HAP-1 (cell line): ENCODE measurements around the gene MAGEB17.

Experiments used
- DNase-seq, 2 experiments: peaks; one replicate each; pipeline ENCODE4 v3.0.0-alpha.2; 2016 to 2020; ENCODE audit warnings: low spot score in 2 of 2
- H3K27me3 ChIP-seq: fragments of 250-450 bp; sonication (Bioruptor Pico); 2 replicates; pipeline ENCODE4 v1.5.1; 2020; ENCODE audit warnings: low read depth, mild to moderate bottlenecking, moderate library complexity
- H3K36me3 ChIP-seq: fragments of 250-450 bp; sonication (Bioruptor Pico); replicated peaks from 2 replicates; pipeline ENCODE4 v1.5.1; 2020; ENCODE audit warnings: mild to moderate bottlenecking
- H3K4me1 ChIP-seq: fragments of 250-450 bp; sonication (Bioruptor Pico); 2 replicates; pipeline ENCODE4 v1.5.1; 2020; ENCODE audit warnings: mild to moderate bottlenecking
- H3K4me3 ChIP-seq: fragments of 250-450 bp; sonication (Bioruptor Pico); 2 replicates; pipeline ENCODE4 v1.5.1; 2020; ENCODE audit warnings: mild to moderate bottlenecking, moderate library complexity
- H3K9me3 ChIP-seq: fragments of 250-450 bp; sonication (Bioruptor Pico); 2 replicates; pipeline ENCODE4 v1.5.1; 2020; ENCODE audit warnings: mild to moderate bottlenecking, moderate library complexity
- in situ Hi-C: fragments of 300-500 bp; cut with MboI; formaldehyde crosslinking; loops from 3 replicates; pipeline ENCODE4 v1.14.3; 2020; ENCODE audit warnings: low sequenced_read_pairs, inconsistent platforms, mixed read lengths

The MAGEB17 gene

DNA sequence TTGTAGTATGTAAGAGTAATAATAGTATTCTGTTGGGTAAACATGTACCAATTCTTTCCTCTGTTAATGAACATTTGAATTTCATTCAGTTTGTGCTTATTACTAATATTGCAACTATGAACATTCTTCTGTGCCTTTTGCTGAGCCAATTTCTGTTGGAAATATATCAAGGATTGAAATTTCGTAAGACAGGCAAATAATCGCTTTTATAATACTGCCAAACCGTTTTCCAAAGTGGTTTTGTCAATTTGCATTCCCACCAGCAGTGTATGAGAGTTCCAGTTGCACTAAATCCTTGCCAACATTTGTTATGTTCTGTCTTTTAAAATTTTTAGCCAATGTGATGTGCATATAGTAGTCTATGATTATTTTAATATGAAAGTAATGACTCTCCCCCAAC, 38.6 kb downstream of the MAGEB17 start:
- no peak for DNase-seq
- Histone ChIP-seq H3K4me1 (no peaks in the 10 kb centered on the region), H3K36me3 (no peaks in the 10 kb centered on the region), H3K4me3 (no peak overlapping the region), H3K9me3 (no peaks in the 10 kb centered on the region), H3K27me3 (no peaks in the 10 kb centered on the region)
- in situ Hi-C loops, result no loop called here

DNA sequence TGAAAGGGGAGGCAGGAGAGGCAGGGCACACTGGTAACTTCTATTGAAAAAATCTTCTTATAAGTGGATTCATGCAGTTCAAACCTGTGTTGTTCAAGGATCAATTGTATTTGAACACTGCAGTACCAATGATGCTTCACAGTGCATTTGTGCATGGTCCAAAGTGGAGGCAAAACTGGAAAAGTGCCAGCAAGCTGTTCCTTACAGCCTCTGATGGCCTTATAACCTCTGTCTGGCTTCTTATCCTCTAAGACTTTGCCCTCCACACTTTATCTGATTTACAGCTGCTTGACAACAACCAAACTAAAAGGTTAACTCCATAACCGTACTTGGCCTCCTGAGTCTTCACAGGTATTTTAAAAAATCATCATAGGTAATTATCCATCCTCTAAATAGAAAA, 40.4 kb downstream of the MAGEB17 start:
- H3K36me3 ChIP-seq, result no peaks in the 10 kb centered on the region
- no peak overlapping the region for H3K4me3 ChIP-seq
- H3K9me3 ChIP-seq, result no peaks in the 10 kb centered on the region
- no peaks in the 10 kb centered on the region for H3K4me1 ChIP-seq
- no peaks in the 10 kb centered on the region for H3K27me3 ChIP-seq
- in situ Hi-C loops, result no loop called here
- no peak for DNase-seq

DNA sequence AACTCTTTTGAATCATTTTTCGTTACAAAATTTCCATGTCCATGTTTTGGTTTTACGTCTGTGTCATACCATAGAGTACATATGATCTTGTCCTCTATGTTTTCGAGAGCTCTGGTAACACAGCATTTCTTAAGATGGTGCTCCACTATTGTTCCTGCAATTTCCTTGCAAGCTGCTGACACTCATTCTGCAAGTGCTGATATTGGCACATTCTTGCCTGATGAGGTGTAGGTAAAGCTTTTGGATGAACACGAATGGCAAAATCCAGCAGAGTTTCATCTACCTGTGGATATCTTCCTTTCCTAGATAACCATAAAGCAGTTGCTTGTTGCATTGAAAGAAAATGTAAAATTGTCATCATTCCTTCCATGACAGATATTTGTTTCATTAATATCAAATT, 41.3 kb downstream of the MAGEB17 start:
- Histone ChIP-seq H3K36me3 (no peaks in the 10 kb centered on the region), H3K9me3 (no peaks in the 10 kb centered on the region), H3K27me3 (no peaks in the 10 kb centered on the region), H3K4me3 (no peak overlapping the region), H3K4me1 (no peaks in the 10 kb centered on the region)
- no peak for DNase-seq
- in situ Hi-C loops, result no loop called here

DNA sequence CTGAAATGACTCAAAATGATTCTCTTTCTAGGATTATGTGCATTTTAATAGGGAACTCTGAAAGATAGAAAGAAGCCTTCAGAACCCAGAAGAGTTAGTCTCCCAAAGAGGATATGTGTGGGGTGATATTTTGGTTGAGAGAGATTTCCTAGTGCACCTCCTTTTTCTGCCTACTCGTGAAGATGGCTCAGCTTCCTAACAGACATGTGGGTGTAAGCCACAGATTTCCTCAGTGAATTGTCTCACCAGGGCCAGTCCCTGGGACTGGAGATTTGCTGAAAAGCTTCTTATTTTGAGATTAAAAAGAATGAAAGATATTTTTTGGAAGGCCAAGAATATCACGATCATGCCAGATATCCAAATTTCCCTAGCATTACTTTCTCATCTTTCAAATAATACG, 42.8 kb downstream of the MAGEB17 start:
- peaks cover 3% of the 10 kb centered on the region for H3K4me1 ChIP-seq
- H3K27me3 ChIP-seq, result no peaks in the 10 kb centered on the region
- no peaks in the 10 kb centered on the region for H3K36me3 ChIP-seq
- H3K4me3 ChIP-seq, result no peak overlapping the region
- DNase-seq, result no peak
- H3K9me3 ChIP-seq, result no peaks in the 10 kb centered on the region
- in situ Hi-C loops, result no loop called here

DNA sequence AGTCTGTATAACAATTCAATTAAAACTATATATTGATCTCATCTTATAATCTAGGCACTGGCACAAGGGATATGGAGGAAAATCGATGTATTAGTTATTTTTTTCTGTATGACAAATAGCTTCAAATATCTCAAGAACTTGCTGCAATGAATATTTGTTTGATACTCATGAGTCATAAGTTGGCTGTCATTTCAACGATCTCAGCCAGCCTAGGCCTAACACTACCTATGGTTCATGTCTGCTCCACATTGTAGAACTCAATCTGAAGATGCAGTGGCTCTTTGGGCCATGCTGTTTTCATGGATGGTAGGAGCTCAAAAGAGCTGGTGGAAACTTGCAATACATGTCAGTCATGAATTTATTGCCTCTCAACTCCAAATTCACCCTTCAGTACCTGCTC, 44.7 kb downstream of the MAGEB17 start:
- DNase-seq, result no peak
- no peaks in the 10 kb centered on the region for H3K27me3 ChIP-seq
- in situ Hi-C loops, result no loop called here

DNA sequence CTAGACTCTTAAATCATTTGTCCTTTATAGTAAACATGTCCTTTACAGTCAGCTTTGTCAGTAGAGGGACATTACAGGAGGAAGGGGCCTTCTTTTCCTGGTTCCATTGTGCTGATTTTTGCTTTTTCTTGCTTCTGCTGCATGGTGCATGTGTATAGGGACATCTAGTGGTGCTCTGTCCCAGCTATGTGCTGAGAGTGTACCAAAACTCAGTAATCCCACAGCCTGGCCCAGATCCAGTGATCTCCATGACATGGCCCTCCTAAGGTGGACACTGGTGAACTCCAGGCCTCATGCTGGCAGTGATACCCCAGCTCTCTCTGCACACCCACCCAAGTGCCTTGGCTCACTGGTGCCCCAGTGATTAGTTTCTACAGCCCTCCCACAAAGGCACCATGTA, 45.2 kb downstream of the MAGEB17 start:
- Histone ChIP-seq H3K4me3 (no peak overlapping the region), H3K9me3 (no peaks in the 10 kb centered on the region), H3K4me1 (peaks cover 15% of the 10 kb centered on the region), H3K36me3 (no peaks in the 10 kb centered on the region), H3K27me3 (no peaks in the 10 kb centered on the region)
- DNase-seq, result peak; percentile 17 to 30
- in situ Hi-C loops, result no loop called here

More for the DNA sequence above, 44.7 kb downstream of the MAGEB17 start:
- no peak overlapping the region for H3K4me3 ChIP-seq
- H3K36me3 ChIP-seq, result no peaks in the 10 kb centered on the region
- H3K4me1 ChIP-seq, result peaks cover 15% of the 10 kb centered on the region
- no peaks in the 10 kb centered on the region for H3K9me3 ChIP-seq

DNA sequence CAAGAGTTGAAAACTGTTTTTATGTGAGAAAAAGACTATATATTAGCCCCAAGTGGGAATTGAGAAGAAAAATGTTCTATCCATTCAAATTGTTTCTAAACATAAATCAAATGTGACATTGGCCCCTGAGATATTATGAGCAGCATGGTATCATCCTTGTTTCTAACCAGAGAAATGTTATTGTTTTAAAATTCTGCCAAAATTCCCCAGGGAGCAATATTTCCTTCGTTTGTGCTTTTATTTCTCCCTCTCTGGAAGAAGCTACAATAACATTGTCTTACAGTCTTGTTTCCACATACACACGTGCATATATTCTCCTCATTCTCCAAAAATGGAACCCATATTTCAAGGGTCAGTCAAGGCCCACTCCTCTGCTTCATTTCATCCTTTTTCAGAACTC, 46.7 kb downstream of the MAGEB17 start:
- Histone ChIP-seq H3K4me3 (no peak overlapping the region), H3K36me3 (no peaks in the 10 kb centered on the region), H3K27me3 (no peaks in the 10 kb centered on the region), H3K4me1 (peaks cover 15% of the 10 kb centered on the region), H3K9me3 (no peaks in the 10 kb centered on the region)
- in situ Hi-C loops, result no loop called here
- no peak for DNase-seq

DNA sequence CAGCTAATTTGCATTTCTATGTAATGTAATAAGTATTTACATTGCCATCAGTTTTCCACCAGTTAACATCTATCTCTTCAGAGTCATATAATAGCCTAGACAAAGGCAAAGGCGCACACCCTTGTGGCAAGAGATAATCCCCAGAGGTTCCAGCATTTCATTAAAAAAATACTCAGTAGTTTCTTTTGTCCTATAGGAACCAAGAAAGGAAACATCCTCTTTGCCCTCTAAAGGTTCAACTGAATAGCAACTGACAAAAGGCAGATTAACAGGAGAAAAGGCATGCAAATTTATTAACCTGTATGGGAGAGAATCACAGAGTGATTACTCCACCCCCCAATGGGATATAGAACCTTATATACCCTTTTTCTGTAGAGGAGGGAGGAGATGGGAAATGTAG, 48.4 kb downstream of the MAGEB17 start:
- H3K9me3 ChIP-seq, result no peaks in the 10 kb centered on the region; the same call in 1 of the 2 replicates
- peak; percentile 65 to 98 for DNase-seq
- no peaks in the 10 kb centered on the region for H3K36me3 ChIP-seq
- in situ Hi-C loops, result no loop called here
- peaks cover 15% of the 10 kb centered on the region for H3K4me1 ChIP-seq
- no peak overlapping the region for H3K4me3 ChIP-seq
- H3K27me3 ChIP-seq, result no peaks in the 10 kb centered on the region
